ENCODE results near the gene HNMT.

The HNMT gene

GRCh38 chr2:138030459-138030858 is 66.2 kb downstream of the HNMT start:
- no peak for TF ChIP-seq ZFX (IDR thresholded peaks at IDR 0.05)
- no peak for TF ChIP-seq CTCF (conservative IDR thresholded peaks at IDR 0.05)
- no peak overlapping the region for H3K27ac ChIP-seq

GRCh38 chr2:138032334-138032733 is 68.1 kb downstream of the HNMT start:
- no peak overlapping the region for H3K27ac ChIP-seq
- no peak for TF ChIP-seq CTCF (conservative IDR thresholded peaks at IDR 0.05)
- TF ChIP-seq ZFX (IDR thresholded peaks at IDR 0.05): no peak

- TF ChIP-seq ZFX (IDR thresholded peaks at IDR 0.05) (no peak), CTCF (conservative IDR thresholded peaks at IDR 0.05) (no peak)
- no peak overlapping the region for H3K27ac ChIP-seq
Observed at GRCh38 chr2:138034536-138034935, 70.3 kb downstream of the HNMT start.

- TF ChIP-seq ZFX (IDR thresholded peaks at IDR 0.05) (no peak), CTCF (conservative IDR thresholded peaks at IDR 0.05) (no peak)
- no peak overlapping the region for H3K27ac ChIP-seq
Observed at GRCh38 chr2:138035608-138036217, 71.4 kb downstream of the HNMT start.

- no peak overlapping the region for H3K27ac ChIP-seq
- no peak for TF ChIP-seq CTCF (conservative IDR thresholded peaks at IDR 0.05)
- no peak for TF ChIP-seq ZFX (IDR thresholded peaks at IDR 0.05)
Observed at GRCh38 chr2:138036522-138036921, 72.2 kb downstream of the HNMT start.

GRCh38 chr2:138037090-138037489 is 72.8 kb downstream of the HNMT start:
- TF ChIP-seq CTCF (conservative IDR thresholded peaks at IDR 0.05) (no peak), ZFX (IDR thresholded peaks at IDR 0.05) (no peak)
- no peak overlapping the region for H3K27ac ChIP-seq

- H3K27ac ChIP-seq: no peak overlapping the region
- no peak for TF ChIP-seq ZFX (IDR thresholded peaks at IDR 0.05)
- TF ChIP-seq CTCF (conservative IDR thresholded peaks at IDR 0.05): no peak
Observed at GRCh38 chr2:138040616-138041015, 76.3 kb downstream of the HNMT start.
